Measurements from ENCODE around the gene HEATR1. TPM values are rescaled to one million over a fixed set of nuclear protein-coding genes. Genes with fewer than 3 reads are reported as not detected.

HEATR1 gene
- total RNA-seq, 2 donors from 2014 or later: 49.4 to 74.0 TPM

- Mint-ChIP-seq H3K27ac (peak overlapping the region in 1 of 2 donors; percentile 15), H3K9me3 (peaks cover 0 to 4% of the 10 kb centered on the region in 2 donors), H3K36me3 (peaks cover 30 to 37% of the 10 kb centered on the region in 2 donors)
- ATAC-seq (no peak), DNase-seq (ENCODE audit: low spot score in 2 of 2) (no peak)
Observed at GRCh38 chr1:236526079-236526478, 78.2 kb downstream of the HEATR1 start.

GRCh38 chr1:236524895-236525184 is 79.5 kb downstream of the HEATR1 start:
- Mint-ChIP-seq H3K9me3 (peaks cover 0 to 10% of the 10 kb centered on the region in 2 donors), H3K27ac (peak overlapping the region; percentile 99 to 100), H3K36me3 (peaks cover 25 to 29% of the 10 kb centered on the region in 2 donors)
- ATAC-seq: no peak
- DNase-seq (ENCODE audit: low spot score in 2 of 2): no peak

GRCh38 chr1:236524142-236524894 is 80.0 kb downstream of the HEATR1 start:
- peaks cover 25 to 29% of the 10 kb centered on the region in 2 donors for H3K36me3 Mint-ChIP-seq
- peaks cover 0 to 10% of the 10 kb centered on the region in 2 donors for H3K9me3 Mint-ChIP-seq
- ATAC-seq: peak; percentile 90 to 91
- DNase-seq (ENCODE audit: low spot score in 2 of 2): peak; percentile 53 to 84
- H3K27ac Mint-ChIP-seq: peak overlapping the region; percentile 99 to 100

- DNase-seq (ENCODE audit: low spot score in 2 of 2) (peak; percentile 84 to 90), ATAC-seq (peak; percentile 74 to 84)
- peaks cover 0 to 10% of the 10 kb centered on the region in 2 donors for H3K9me3 Mint-ChIP-seq
- peak within 1 kb of the TSS; percentile 99 to 100 for H3K27ac Mint-ChIP-seq
- peaks cover 25 to 29% of the 10 kb centered on the region in 2 donors for H3K36me3 Mint-ChIP-seq
Observed at GRCh38 chr1:236523704-236524141, 80.6 kb downstream of the HEATR1 start, which contains the start of gene LGALS8. Gene LGALS8, plus strand, starts transcription at chr1:236523982. Its CDS starts 2,089 bp downstream, at chr1:236526071.

GRCh38 chr1:236522937-236523703 is 81.2 kb downstream of the HEATR1 start:
- Mint-ChIP-seq H3K27ac (peak overlapping the region; percentile 99 to 100), H3K9me3 (peaks cover 0 to 10% of the 10 kb centered on the region in 2 donors), H3K36me3 (peaks cover 25 to 29% of the 10 kb centered on the region in 2 donors)
- ATAC-seq: no peak
- no peak for DNase-seq (ENCODE audit: low spot score in 2 of 2)

DNA sequence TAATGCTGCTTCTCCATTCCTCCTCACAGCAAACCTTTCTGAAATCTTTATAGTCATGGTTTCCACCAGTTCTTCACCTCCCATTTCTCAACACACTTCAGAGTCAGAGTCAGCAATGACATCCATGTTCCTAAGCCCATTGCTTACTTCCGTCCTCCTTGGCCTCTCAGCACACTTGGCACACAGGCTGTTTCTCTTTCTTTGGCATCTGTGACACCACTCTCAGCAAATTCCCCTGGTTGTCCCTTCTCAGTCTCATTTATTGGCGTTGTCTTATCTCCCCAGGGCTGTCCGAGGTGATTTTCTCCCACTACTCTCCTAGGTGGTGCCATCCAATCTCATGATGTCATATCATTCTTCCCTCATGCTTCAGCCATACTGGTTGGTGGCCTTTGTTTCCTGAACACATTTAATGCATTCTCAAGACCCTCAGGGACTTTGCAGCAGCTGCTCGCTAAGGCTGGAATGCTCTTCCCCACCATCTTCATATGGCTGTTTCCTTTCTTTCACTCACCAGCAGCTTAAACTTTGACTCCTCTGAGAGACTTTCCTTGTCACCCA is 83.8 kb downstream of the HEATR1 start:
- Mint-ChIP-seq H3K9me3 (peaks cover 0 to 10% of the 10 kb centered on the region in 2 donors), H3K27ac (no peak overlapping the region), H3K36me3 (peaks cover 11 to 13% of the 10 kb centered on the region in 2 donors)
- ATAC-seq (no peak), DNase-seq (ENCODE audit: low spot score in 2 of 2) (no peak)

GRCh38 chr1:236518322-236518721 is 86.0 kb downstream of the HEATR1 start:
- DNase-seq (ENCODE audit: low spot score in 2 of 2) (no peak), ATAC-seq (no peak)
- Mint-ChIP-seq H3K9me3 (peaks cover 0 to 10% of the 10 kb centered on the region in 2 donors), H3K36me3 (peaks cover 0 to 4% of the 10 kb centered on the region in 2 donors), H3K27ac (no peak overlapping the region)

- Mint-ChIP-seq H3K36me3 (no peaks in the 10 kb centered on the region), H3K9me3 (peaks cover 0 to 10% of the 10 kb centered on the region in 2 donors), H3K27ac (peak overlapping the region in 1 of 2 donors; percentile 85)
- ATAC-seq (peak; percentile 71 to 78), DNase-seq (ENCODE audit: low spot score in 2 of 2) (no peak)
Observed at GRCh38 chr1:236516929-236517704, 87.2 kb downstream of the HEATR1 start.

DNA sequence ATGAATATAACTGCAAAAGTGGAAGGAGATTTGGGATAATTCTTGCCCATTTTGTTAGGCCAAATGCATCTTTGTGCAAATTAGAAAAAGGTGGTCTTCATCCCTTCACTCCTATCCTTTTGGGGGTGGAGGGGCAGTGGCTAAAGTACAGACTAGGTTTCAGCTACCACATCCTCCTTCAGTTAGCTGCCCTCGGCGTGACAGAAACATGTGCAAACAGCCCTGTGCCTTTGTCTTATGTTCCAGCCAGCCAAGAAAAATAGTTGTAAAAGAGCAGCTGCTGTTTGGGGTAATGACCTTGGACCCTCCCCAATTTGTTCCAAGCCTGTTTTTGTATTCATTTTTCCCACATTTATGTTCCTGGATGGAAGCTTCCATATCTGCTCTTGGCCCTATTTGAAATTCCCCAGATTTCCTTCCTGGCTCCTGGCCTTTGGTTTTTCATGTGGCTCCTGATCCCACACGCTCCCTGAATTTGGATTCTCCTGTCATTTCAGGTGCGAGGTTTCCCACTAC is 88.8 kb downstream of the HEATR1 start:
- H3K27ac Mint-ChIP-seq: peak overlapping the region in 1 of 2 donors; percentile 85
- no peak for DNase-seq (ENCODE audit: low spot score in 2 of 2)
- H3K36me3 Mint-ChIP-seq: no peaks in the 10 kb centered on the region
- H3K9me3 Mint-ChIP-seq: peaks cover 0 to under 1% of the 10 kb centered on the region in 2 donors
- no peak for ATAC-seq

GRCh38 chr1:236514703-236515442 is 89.4 kb downstream of the HEATR1 start:
- Mint-ChIP-seq H3K27ac (no peak overlapping the region), H3K9me3 (no peaks in the 10 kb centered on the region), H3K36me3 (no peaks in the 10 kb centered on the region)
- no peak for DNase-seq (ENCODE audit: low spot score in 2 of 2)
- ATAC-seq: no peak

- ATAC-seq: no peak
- Mint-ChIP-seq H3K9me3 (peaks cover 0 to 4% of the 10 kb centered on the region in 2 donors), H3K27ac (no peak overlapping the region), H3K36me3 (no peaks in the 10 kb centered on the region)
- no peak for DNase-seq (ENCODE audit: low spot score in 2 of 2)
Observed at GRCh38 chr1:236511735-236512418, 92.4 kb downstream of the HEATR1 start.

DNA sequence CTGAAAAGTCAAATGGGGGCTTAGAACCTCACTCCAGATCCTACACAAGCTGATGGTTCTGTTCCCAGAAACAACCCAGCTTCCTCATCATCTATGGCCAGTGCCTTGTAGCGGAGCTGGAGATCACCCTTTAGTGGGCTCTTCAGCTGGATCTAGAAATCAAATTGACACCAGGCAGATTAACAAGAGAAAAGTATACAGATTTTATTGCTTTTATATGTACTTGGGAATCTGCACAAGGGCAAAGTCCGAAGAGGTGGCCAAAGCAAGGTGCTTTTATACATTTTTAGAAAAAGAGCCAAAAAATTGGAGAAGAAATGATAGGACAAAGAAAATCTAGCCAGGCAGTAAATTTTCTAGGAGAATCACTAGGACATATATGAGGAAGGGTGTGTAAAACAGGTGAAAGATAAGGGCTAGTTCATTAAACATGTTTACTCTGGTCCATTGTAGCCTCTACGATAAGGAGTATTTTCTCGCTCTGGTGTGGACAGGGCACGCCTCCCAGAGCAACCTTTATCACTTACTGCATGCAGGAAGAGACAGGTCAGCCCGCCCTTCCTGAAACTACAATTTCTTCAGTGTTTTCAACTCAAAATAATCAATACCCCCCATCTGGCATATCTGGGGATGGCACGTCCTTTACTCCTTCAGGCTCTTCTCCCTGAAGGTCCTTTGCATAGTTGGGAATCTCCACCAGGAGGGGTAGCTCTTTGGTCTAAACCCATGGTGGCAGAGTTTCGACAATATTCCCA is 94.5 kb downstream of the HEATR1 start:
- peaks cover 0 to 4% of the 10 kb centered on the region in 2 donors for H3K9me3 Mint-ChIP-seq
- H3K36me3 Mint-ChIP-seq: no peaks in the 10 kb centered on the region
- no peak overlapping the region for H3K27ac Mint-ChIP-seq
- ATAC-seq (no peak), DNase-seq (ENCODE audit: low spot score in 2 of 2) (no peak)

- Mint-ChIP-seq H3K9me3 (peaks cover 0 to 4% of the 10 kb centered on the region in 2 donors), H3K27ac (no peak overlapping the region), H3K36me3 (no peaks in the 10 kb centered on the region)
- ATAC-seq: peak in 1 of 2 donors; percentile 21
- DNase-seq (ENCODE audit: low spot score in 2 of 2): no peak
Observed at GRCh38 chr1:236509203-236509602, 95.1 kb downstream of the HEATR1 start.

- DNase-seq (ENCODE audit: low spot score in 2 of 2): no peak
- ATAC-seq: peak; percentile 50 to 74
- no peak overlapping the region for H3K27ac Mint-ChIP-seq
Observed at GRCh38 chr1:236508593-236509027, 95.7 kb downstream of the HEATR1 start.

More at GRCh38 chr1:236508593-236509027, 95.7 kb downstream of the HEATR1 start:
- Mint-ChIP-seq H3K9me3 (peaks cover 0 to 4% of the 10 kb centered on the region in 2 donors), H3K36me3 (no peaks in the 10 kb centered on the region)
